IPS-18a (cell line): ENCODE measurements around the gene FAT2.

Experiments
- H3K27ac ChIP-seq: one replicate; pipeline ENCODE4 v1.5.1; 2013; ENCODE audit warnings: low read length
- H3K27me3 ChIP-seq: one replicate; pipeline ENCODE4 v1.6.1; 2013; ENCODE audit warnings: mild to moderate bottlenecking, low read length; ENCODE audit not compliant: control insufficient read depth, insufficient read depth
- H3K36me3 ChIP-seq: one replicate; pipeline ENCODE4 v1.6.1; 2013; ENCODE audit warnings: low read depth, low read length; ENCODE audit not compliant: control insufficient read depth
- H3K4me1 ChIP-seq: one replicate; pipeline ENCODE4 v1.6.1; 2013; ENCODE audit warnings: low read depth, low read length; ENCODE audit not compliant: control insufficient read depth
- H3K4me3 ChIP-seq: one replicate; pipeline ENCODE4 v1.5.1; 2013; ENCODE audit warnings: low read length
- H3K9ac ChIP-seq: one replicate; pipeline ENCODE4 v1.6.1; 2013; ENCODE audit warnings: mild to moderate bottlenecking, low read length, moderate library complexity
- H3K9me3 ChIP-seq: one replicate; pipeline ENCODE4 v1.6.1; 2013; ENCODE audit warnings: low read depth, low read length; ENCODE audit not compliant: control insufficient read depth

FAT2 gene

GRCh38 chr5:151622367-151623088 is 31.4 kb upstream of the FAT2 start:
- no peaks in the 10 kb centered on the region for H3K9me3 ChIP-seq
- H3K27ac ChIP-seq: no peak overlapping the region
- peaks cover 15% of the 10 kb centered on the region for H3K4me1 ChIP-seq
- H3K36me3 ChIP-seq: no peaks in the 10 kb centered on the region
- no peak overlapping the region for H3K4me3 ChIP-seq
- H3K27me3 ChIP-seq: no peaks in the 10 kb centered on the region
- no peak overlapping the region for H3K9ac ChIP-seq

- no peaks in the 10 kb centered on the region for H3K27me3 ChIP-seq
- no peak overlapping the region for H3K4me3 ChIP-seq
- H3K27ac ChIP-seq: no peak overlapping the region
- H3K9ac ChIP-seq: no peak overlapping the region
- no peaks in the 10 kb centered on the region for H3K36me3 ChIP-seq
- no peaks in the 10 kb centered on the region for H3K9me3 ChIP-seq
- peaks cover 15% of the 10 kb centered on the region for H3K4me1 ChIP-seq
These were observed 29.3 kb upstream of the FAT2 start for GRCh38 chr5:151620461-151620840.

- no peak overlapping the region for H3K9ac ChIP-seq
- H3K4me1 ChIP-seq: peaks cover 15% of the 10 kb centered on the region
- no peaks in the 10 kb centered on the region for H3K9me3 ChIP-seq
- no peak overlapping the region for H3K27ac ChIP-seq
- no peak overlapping the region for H3K4me3 ChIP-seq
- no peaks in the 10 kb centered on the region for H3K27me3 ChIP-seq
- H3K36me3 ChIP-seq: no peaks in the 10 kb centered on the region
These were observed 28.8 kb upstream of the FAT2 start for GRCh38 chr5:151619812-151620460.

GRCh38 chr5:151618907-151619306 is 27.8 kb upstream of the FAT2 start:
- peaks cover 15% of the 10 kb centered on the region for H3K4me1 ChIP-seq
- no peaks in the 10 kb centered on the region for H3K27me3 ChIP-seq
- no peaks in the 10 kb centered on the region for H3K9me3 ChIP-seq
- H3K9ac ChIP-seq: no peak overlapping the region
- no peak overlapping the region for H3K4me3 ChIP-seq
- H3K27ac ChIP-seq: no peak overlapping the region
- H3K36me3 ChIP-seq: no peaks in the 10 kb centered on the region

GRCh38 chr5:151617841-151618710 is 26.9 kb upstream of the FAT2 start:
- H3K36me3 ChIP-seq: no peaks in the 10 kb centered on the region
- H3K4me3 ChIP-seq: no peak overlapping the region
- no peaks in the 10 kb centered on the region for H3K27me3 ChIP-seq
- H3K9ac ChIP-seq: no peak overlapping the region
- H3K9me3 ChIP-seq: no peaks in the 10 kb centered on the region
- H3K27ac ChIP-seq: no peak overlapping the region
- H3K4me1 ChIP-seq: peaks cover 15% of the 10 kb centered on the region

- no peak overlapping the region for H3K9ac ChIP-seq
- no peak overlapping the region for H3K27ac ChIP-seq
- H3K36me3 ChIP-seq: no peaks in the 10 kb centered on the region
- peaks cover 15% of the 10 kb centered on the region for H3K4me1 ChIP-seq
- no peaks in the 10 kb centered on the region for H3K27me3 ChIP-seq
- no peaks in the 10 kb centered on the region for H3K9me3 ChIP-seq
- no peak overlapping the region for H3K4me3 ChIP-seq
These were observed 26.3 kb upstream of the FAT2 start for GRCh38 chr5:151617383-151617840.

- no peaks in the 10 kb centered on the region for H3K36me3 ChIP-seq
- H3K4me3 ChIP-seq: no peak overlapping the region
- no peak overlapping the region for H3K27ac ChIP-seq
- H3K9me3 ChIP-seq: no peaks in the 10 kb centered on the region
- no peak overlapping the region for H3K9ac ChIP-seq
- H3K27me3 ChIP-seq: no peaks in the 10 kb centered on the region
- H3K4me1 ChIP-seq: peaks cover 15% of the 10 kb centered on the region
These were observed 24.3 kb upstream of the FAT2 start for GRCh38 chr5:151615431-151615830.

GRCh38 chr5:151614565-151614964 is 23.4 kb upstream of the FAT2 start:
- Histone ChIP-seq H3K27ac (no peak overlapping the region), H3K4me3 (no peak overlapping the region), H3K9ac (no peak overlapping the region), H3K36me3 (no peaks in the 10 kb centered on the region), H3K4me1 (peaks cover 7% of the 10 kb centered on the region), H3K27me3 (no peaks in the 10 kb centered on the region), H3K9me3 (no peaks in the 10 kb centered on the region)

- no peak overlapping the region for H3K9ac ChIP-seq
- no peaks in the 10 kb centered on the region for H3K36me3 ChIP-seq
- H3K27me3 ChIP-seq: no peaks in the 10 kb centered on the region
- H3K4me3 ChIP-seq: no peak overlapping the region
- no peak overlapping the region for H3K27ac ChIP-seq
- H3K4me1 ChIP-seq: no peaks in the 10 kb centered on the region
- H3K9me3 ChIP-seq: no peaks in the 10 kb centered on the region
These were observed 21.7 kb upstream of the FAT2 start for GRCh38 chr5:151612689-151613427.

GRCh38 chr5:151611127-151611775 is 20.1 kb upstream of the FAT2 start:
- Histone ChIP-seq H3K4me3 (no peak overlapping the region), H3K27ac (no peak overlapping the region), H3K4me1 (no peaks in the 10 kb centered on the region), H3K36me3 (no peaks in the 10 kb centered on the region), H3K9me3 (no peaks in the 10 kb centered on the region), H3K27me3 (no peaks in the 10 kb centered on the region), H3K9ac (no peak overlapping the region)

GRCh38 chr5:151608522-151608921 is 17.4 kb upstream of the FAT2 start:
- no peak overlapping the region for H3K4me3 ChIP-seq
- H3K27ac ChIP-seq: no peak overlapping the region
- H3K27me3 ChIP-seq: no peaks in the 10 kb centered on the region
- no peaks in the 10 kb centered on the region for H3K9me3 ChIP-seq
- no peaks in the 10 kb centered on the region for H3K36me3 ChIP-seq
- no peak overlapping the region for H3K9ac ChIP-seq
- H3K4me1 ChIP-seq: no peaks in the 10 kb centered on the region
